GM21447 (cell line): Measurements from ENCODE around the gene IER2.
A peak's percentile ranks its signal among the peaks of the same experiment; 100 is the strongest.
"Not testable (repeated sequence)": the region's sequence is repeated elsewhere in the genome, so short reads cannot be mapped to it uniquely, and the experiment has no call there.

Experiments used
- ATAC-seq: cut with Tn5 transposase; IDR thresholded peaks from one replicate; pipeline ENCODE4 v1.9.1; 2021; ENCODE audit not compliant: unreplicated experiment

The IER2 gene

DNA sequence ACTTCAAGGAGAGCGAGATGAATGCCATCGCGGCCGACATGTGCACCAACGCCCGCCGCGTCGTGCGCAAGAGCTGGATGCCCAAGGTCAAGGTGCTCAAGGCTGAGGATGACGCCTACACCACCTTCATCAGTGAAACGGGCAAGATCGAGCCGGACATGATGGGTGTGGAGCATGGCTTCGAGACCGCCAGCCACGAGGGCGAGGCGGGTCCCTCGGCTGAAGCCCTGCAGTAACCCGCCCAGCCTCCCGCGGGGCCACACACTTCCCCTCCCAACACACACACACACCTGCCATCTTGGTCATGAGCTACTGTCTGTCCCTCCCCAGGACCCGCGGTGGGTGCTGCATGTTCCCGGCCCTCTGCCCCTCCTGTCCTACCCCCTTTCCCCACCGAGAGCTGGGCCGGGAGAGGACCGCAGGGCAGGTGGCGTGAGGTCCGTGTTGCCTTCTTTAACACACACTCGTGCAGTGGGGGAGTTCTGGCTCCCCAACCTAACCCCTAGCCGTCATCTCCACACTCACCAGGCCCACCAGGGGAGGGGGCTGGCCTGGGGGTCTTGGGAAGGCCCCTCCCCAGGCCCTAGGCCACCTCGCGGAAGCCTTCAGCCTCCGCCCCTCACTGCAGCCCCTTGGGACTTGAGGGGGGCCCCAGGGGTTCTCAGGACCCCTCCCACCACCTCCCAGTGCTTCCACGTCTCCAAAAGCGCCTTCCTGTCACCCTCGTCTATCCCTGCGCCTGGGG is 11.9 kb upstream of the IER2 start:
- ATAC-seq: no peak

DNA sequence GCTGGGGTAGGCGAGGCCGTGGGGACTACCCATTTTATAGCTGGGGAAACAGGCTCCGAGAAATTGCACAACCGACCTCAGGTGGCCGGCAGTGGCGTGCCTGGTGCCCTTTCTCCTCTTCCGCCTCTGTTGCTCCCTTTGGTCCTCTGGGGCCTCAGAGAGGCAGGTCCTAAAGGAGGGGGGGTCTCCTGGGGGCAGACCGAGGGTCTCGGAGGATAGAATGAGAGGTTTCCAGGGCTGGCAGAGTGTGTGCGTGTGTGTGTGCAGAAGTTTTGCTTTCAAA is 11.4 kb upstream of the IER2 start:
- no peak for ATAC-seq

- ATAC-seq: no peak
These were observed 10.4 kb upstream of the IER2 start for GRCh38 chr19:13139633-13140311.

DNA sequence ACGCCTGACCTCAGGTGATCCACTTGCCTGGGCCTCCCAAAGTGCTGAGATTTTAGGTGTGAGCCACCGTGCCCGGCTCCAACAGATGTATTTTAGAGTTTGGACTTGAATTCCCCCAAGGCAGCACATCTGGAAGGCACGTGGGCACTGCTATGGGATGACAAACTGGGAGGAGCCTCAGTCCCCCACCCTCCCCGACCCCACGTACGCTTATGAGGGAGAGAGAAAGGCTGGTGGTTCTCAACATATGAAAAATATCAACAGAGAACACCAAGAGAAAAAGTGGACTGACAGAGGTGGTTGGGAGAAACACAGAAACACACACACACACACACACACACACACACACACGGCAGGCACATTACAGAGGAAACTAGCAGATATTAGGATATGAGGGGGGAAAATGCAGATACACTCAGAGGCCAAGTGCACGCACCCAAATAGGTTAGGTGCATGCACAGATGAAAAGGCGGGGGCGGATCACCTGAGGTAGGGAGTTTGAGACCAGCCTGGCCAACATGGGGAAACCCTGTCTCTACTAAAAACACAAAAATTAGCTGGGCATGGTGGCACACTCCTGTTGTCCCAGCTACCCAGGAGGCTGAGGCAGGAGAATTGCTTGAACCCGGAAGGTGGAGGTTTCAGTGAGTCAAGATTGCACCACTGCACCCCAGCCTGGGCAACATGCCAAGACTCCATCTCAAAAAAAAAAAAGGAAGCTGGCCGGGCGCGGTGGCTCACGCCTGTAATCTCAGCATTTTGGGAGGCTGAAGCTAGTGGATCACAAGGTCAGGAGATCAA is 3.2 kb upstream of the IER2 start:
- ATAC-seq: no peak

DNA sequence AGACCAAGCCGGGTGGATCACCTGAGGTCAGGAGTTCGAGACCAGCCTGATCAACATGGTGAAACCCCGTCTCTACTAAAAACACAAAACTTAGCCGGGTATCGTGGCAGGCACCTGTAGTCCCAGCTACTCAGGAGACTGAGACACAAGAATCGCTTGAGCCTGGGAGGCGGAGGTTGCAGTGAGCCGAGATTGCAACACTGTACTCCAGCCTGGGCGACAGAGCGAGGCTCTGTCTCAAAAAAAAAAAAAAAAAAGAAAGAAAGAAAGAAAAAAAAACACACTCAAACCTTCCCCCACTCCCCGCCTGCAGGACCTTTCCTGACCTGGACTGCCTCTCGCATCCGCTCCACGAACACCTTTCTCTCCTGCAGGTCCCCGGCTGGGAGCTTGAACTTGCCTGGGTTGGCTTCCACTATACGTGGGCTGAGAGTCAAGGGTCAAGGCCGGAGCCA is 1.0 kb upstream of the IER2 start:
- not testable (repeated sequence) for ATAC-seq

- no peak for ATAC-seq
These were observed 504 bp upstream of the IER2 start for GRCh38 chr19:13149628-13150186.

DNA sequence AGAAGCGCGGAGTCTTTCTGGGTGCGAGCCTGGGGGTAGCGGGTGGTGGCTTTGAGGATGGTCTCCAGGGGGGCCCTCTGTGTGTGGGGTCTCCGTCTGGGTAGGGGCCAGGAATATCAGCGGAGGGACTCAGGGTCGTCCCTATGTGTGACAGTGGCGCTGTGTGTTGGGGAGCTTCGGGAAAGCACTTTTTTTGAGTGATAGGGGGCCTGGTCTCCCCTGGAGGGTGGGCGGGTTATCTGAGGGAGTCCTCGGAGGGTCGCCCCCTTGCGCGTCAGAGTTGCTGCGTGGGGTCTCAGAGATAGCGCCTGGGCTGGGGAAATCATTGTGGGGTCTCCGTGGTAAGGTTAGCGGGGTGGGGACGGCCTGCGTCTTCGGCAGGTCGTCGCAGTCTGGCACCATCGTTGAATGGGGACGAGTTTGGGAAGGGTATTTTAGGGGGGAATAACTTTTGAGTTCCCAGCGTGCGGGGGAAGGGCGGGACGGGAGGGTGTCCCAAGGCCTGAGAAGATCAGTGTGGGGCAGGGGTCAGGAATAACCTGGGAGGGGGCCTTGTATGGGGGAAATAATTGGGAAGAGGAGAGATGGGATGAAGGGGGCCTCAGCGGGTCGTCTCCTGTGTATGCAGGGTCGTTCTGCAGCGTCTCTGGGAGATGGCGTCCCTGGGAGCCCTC is 857 bp downstream of the IER2 start:
- no peak for ATAC-seq

DNA sequence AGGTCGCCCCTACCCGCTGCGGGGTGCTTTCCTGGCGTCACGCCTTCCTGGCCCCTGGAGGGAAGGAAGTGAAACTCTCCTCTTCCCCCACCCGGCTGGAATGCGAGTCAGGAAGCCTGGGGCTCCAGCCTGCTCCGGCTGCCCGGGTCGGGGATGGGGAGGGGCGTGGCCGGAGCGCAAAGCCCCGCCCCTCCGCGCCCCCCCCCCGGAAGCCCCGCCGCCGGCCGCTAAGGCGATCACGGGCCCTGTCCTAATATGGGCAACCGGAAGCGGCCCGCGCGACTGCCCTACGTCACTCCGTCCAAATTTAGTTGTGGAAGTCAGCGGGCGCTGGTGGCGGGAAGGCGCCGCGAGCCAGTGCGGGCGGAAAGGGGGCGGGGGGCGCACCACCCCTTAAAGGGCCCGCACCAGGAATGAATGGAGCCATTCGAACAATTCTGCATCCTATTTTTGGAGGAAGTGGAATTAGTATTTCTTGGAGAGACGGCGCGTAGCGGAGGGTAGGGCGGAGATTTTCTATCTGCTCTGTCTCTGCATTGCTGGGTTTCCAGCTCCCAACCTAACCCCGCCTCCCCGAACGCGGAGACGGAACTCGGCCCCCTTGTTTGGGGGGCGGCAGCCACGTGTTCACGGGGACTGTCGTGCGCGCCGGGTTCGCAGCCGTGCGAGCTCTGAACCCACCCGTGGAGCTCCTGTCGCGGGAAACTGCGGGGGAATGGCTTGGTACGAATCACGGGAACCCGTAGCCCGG is 1.6 kb downstream of the IER2 start:
- ATAC-seq: peak; percentile 32

GRCh38 chr19:13152356-13152973 is 2.3 kb downstream of the IER2 start:
- ATAC-seq: peak; percentile 7

- ATAC-seq: peak; percentile 30
These were observed 2.9 kb downstream of the IER2 start for GRCh38 chr19:13152974-13153568.

- ATAC-seq: no peak
These were observed 3.5 kb downstream of the IER2 start for GRCh38 chr19:13153569-13154240.

- ATAC-seq: no peak
These were observed 4.1 kb downstream of the IER2 start for GRCh38 chr19:13154241-13154778.

DNA sequence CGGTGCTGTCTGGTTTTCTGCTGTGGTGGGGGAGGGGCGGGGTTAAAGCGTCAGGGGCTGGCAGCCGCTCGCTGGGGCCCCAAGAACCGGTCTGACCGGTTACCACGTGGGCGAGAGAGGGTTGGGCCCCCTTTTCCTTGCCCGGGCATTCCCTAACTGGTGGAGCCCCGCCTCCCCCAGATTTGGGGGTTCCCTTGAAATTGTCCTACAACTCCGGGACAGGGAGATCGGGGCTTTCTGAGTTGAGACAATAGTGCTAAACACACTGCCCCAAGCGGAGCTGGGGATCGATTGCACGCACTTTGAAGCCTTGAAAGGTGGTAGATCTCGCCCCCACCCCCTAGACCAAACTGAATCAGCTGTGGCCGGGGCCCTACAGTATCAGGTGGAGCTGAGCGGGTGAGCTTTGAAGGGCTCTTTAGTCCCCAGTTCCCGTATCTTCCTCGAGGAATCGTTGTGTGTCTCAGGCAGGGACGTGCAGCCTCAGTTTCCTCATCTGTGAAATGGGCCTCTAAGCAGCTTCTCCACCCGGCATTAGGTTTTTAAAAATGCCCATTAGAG is 4.8 kb downstream of the IER2 start:
- no peak for ATAC-seq

- no peak for ATAC-seq
These were observed 5.5 kb downstream of the IER2 start for GRCh38 chr19:13155472-13156359.

GRCh38 chr19:13159713-13160112 is 9.5 kb downstream of the IER2 start:
- ATAC-seq: no peak

- no peak for ATAC-seq
These were observed 10.3 kb downstream of the IER2 start for GRCh38 chr19:13160557-13160956.
